Stimulated activated naive CD8-positive, alpha-beta T cell treated with anti-CD3 and anti-CD28 coated beads, Interleukin-15, amount 100 ng/mL, for 72 hours (primary cell): ENCODE measurements around the gene TTBK2.

Experiments used
- ATAC-seq: fragments of 150-1000 bp; cut with Tn5 transposase; 2 replicates; pipeline ENCODE4 v1.10.0; 2021; ENCODE audit warnings: mild to moderate bottlenecking, moderate library complexity
- DNase-seq, 2 donors: peaks; one replicate each; pipeline ENCODE4 v3.0.0; 2021 to 2022
- H3K27ac Mint-ChIP-seq, 2 donors: one replicate each; pipeline ENCODE4 v1.8.0; 2022; ENCODE audit warnings: mild to moderate bottlenecking in 2 of 2, mixed read lengths in 2 of 2, moderate library complexity in 2 of 2
- H3K27me3 Mint-ChIP-seq: one replicate; pipeline ENCODE4 v1.8.0; 2022; ENCODE audit warnings: mixed read lengths
- H3K4me1 Mint-ChIP-seq: one replicate; pipeline ENCODE4 v1.8.0; 2022; ENCODE audit warnings: mild to moderate bottlenecking, mixed read lengths
- H3K4me3 Mint-ChIP-seq, 2 donors: one replicate each; pipeline ENCODE4 v1.8.0; 2022; ENCODE audit warnings: mild to moderate bottlenecking in 2 of 2, mixed read lengths in 2 of 2, moderate library complexity in 1 of 2
- H3K9me3 Mint-ChIP-seq, 2 donors: one replicate each; pipeline ENCODE4 v1.8.0; 2022; ENCODE audit warnings: mixed read lengths in 2 of 2

Gene TTBK2

GRCh38 chr15:42720071-42720470, 200.5 kb downstream of the TTBK2 start:
- no peak overlapping the region for H3K4me3 Mint-ChIP-seq
- no peaks in the 10 kb centered on the region for H3K4me1 Mint-ChIP-seq
- ATAC-seq (no peak), DNase-seq (no peak)
- no peak overlapping the region for H3K27ac Mint-ChIP-seq
- no peaks in the 10 kb centered on the region for H3K27me3 Mint-ChIP-seq
- H3K9me3 Mint-ChIP-seq: no peaks in the 10 kb centered on the region

GRCh38 chr15:42719043-42719442, 201.5 kb downstream of the TTBK2 start:
- Mint-ChIP-seq H3K4me3 (no peak overlapping the region), H3K9me3 (no peaks in the 10 kb centered on the region), H3K4me1 (no peaks in the 10 kb centered on the region), H3K27ac (peak overlapping the region in 1 of 2 donors; percentile 44), H3K27me3 (no peaks in the 10 kb centered on the region)
- ATAC-seq (no peak), DNase-seq (no peak)

GRCh38 chr15:42716626-42717025, 204.0 kb downstream of the TTBK2 start:
- no peak for ATAC-seq

GRCh38 chr15:42716125-42716524, 204.5 kb downstream of the TTBK2 start:
- Mint-ChIP-seq H3K4me1 (no peaks in the 10 kb centered on the region), H3K27ac (peak overlapping the region in 1 of 2 donors; percentile 10), H3K4me3 (no peak overlapping the region), H3K9me3 (no peaks in the 10 kb centered on the region), H3K27me3 (no peaks in the 10 kb centered on the region)
- ATAC-seq (no peak), DNase-seq (no peak)

More at GRCh38 chr15:42716626-42717025, 204.0 kb downstream of the TTBK2 start:
- Mint-ChIP-seq H3K27me3 (no peaks in the 10 kb centered on the region), H3K4me3 (no peak overlapping the region), H3K9me3 (no peaks in the 10 kb centered on the region), H3K27ac (no peak overlapping the region), H3K4me1 (no peaks in the 10 kb centered on the region)
- DNase-seq: no peak

GRCh38 chr15:42712584-42712983, 208.0 kb downstream of the TTBK2 start:
- no peak for ATAC-seq
- Mint-ChIP-seq H3K4me3 (no peak overlapping the region), H3K4me1 (no peaks in the 10 kb centered on the region), H3K9me3 (no peaks in the 10 kb centered on the region), H3K27ac (no peak overlapping the region), H3K27me3 (no peaks in the 10 kb centered on the region)
- DNase-seq: no peak

GRCh38 chr15:42711746-42712145, 208.8 kb downstream of the TTBK2 start:
- Mint-ChIP-seq H3K9me3 (no peaks in the 10 kb centered on the region), H3K4me1 (no peaks in the 10 kb centered on the region), H3K27ac (no peak overlapping the region), H3K27me3 (no peaks in the 10 kb centered on the region), H3K4me3 (no peak overlapping the region)
- DNase-seq: no peak
- ATAC-seq: no peak

- ATAC-seq (no peak), DNase-seq (no peak)
- no peak overlapping the region for H3K4me3 Mint-ChIP-seq
- no peaks in the 10 kb centered on the region for H3K9me3 Mint-ChIP-seq
- no peaks in the 10 kb centered on the region for H3K4me1 Mint-ChIP-seq
- no peak overlapping the region for H3K27ac Mint-ChIP-seq
- H3K27me3 Mint-ChIP-seq: no peaks in the 10 kb centered on the region
These were observed 209.9 kb downstream of the TTBK2 start for GRCh38 chr15:42710662-42711061.

- Mint-ChIP-seq H3K27me3 (no peaks in the 10 kb centered on the region), H3K4me1 (peaks cover 6% of the 10 kb centered on the region), H3K4me3 (no peak overlapping the region), H3K27ac (peak overlapping the region in 1 of 2 donors; percentile 82), H3K9me3 (no peaks in the 10 kb centered on the region)
- no peak for DNase-seq
- ATAC-seq: no peak
These were observed 212.6 kb downstream of the TTBK2 start for GRCh38 chr15:42707873-42708544.

GRCh38 chr15:42707068-42707467, 213.5 kb downstream of the TTBK2 start:
- Mint-ChIP-seq H3K4me1 (peaks cover 6% of the 10 kb centered on the region), H3K9me3 (no peaks in the 10 kb centered on the region), H3K4me3 (no peak overlapping the region), H3K27ac (no peak overlapping the region), H3K27me3 (no peaks in the 10 kb centered on the region)
- DNase-seq: no peak
- no peak for ATAC-seq

- no peaks in the 10 kb centered on the region for H3K9me3 Mint-ChIP-seq
- H3K27ac Mint-ChIP-seq: no peak overlapping the region
- ATAC-seq (no peak), DNase-seq (no peak)
- H3K4me3 Mint-ChIP-seq: no peak overlapping the region
- peaks cover 6% of the 10 kb centered on the region for H3K4me1 Mint-ChIP-seq
- H3K27me3 Mint-ChIP-seq: no peaks in the 10 kb centered on the region
These were observed 215.2 kb downstream of the TTBK2 start for GRCh38 chr15:42705336-42705735.

GRCh38 chr15:42704492-42704926, 216.1 kb downstream of the TTBK2 start:
- peak; percentile 99 for ATAC-seq
- no peaks in the 10 kb centered on the region for H3K9me3 Mint-ChIP-seq
- no peak overlapping the region for H3K27ac Mint-ChIP-seq
- H3K4me1 Mint-ChIP-seq: peaks cover 6% of the 10 kb centered on the region
- peak; percentile 54 to 65 for DNase-seq
- no peaks in the 10 kb centered on the region for H3K27me3 Mint-ChIP-seq
- H3K4me3 Mint-ChIP-seq: no peak overlapping the region

GRCh38 chr15:42696626-42697025, 224.0 kb downstream of the TTBK2 start:
- H3K27ac Mint-ChIP-seq: no peak overlapping the region
- DNase-seq (no peak), ATAC-seq (no peak)
- no peak overlapping the region for H3K4me3 Mint-ChIP-seq
- H3K4me1 Mint-ChIP-seq: peaks cover 3% of the 10 kb centered on the region
- H3K9me3 Mint-ChIP-seq: no peaks in the 10 kb centered on the region
- H3K27me3 Mint-ChIP-seq: no peaks in the 10 kb centered on the region

GRCh38 chr15:42695527-42696071, 225.0 kb downstream of the TTBK2 start:
- Mint-ChIP-seq H3K4me3 (no peak overlapping the region), H3K4me1 (peaks cover 13% of the 10 kb centered on the region), H3K9me3 (no peaks in the 10 kb centered on the region), H3K27ac (peak overlapping the region in 1 of 2 donors; percentile 15), H3K27me3 (no peaks in the 10 kb centered on the region)
- ATAC-seq (no peak), DNase-seq (no peak)

GRCh38 chr15:42694398-42694797, 226.2 kb downstream of the TTBK2 start:
- peak overlapping the region in 1 of 2 donors; percentile 19 for H3K27ac Mint-ChIP-seq
- H3K4me1 Mint-ChIP-seq: peaks cover 18% of the 10 kb centered on the region
- DNase-seq (no peak), ATAC-seq (no peak)
- no peak overlapping the region for H3K4me3 Mint-ChIP-seq
- H3K9me3 Mint-ChIP-seq: no peaks in the 10 kb centered on the region
- H3K27me3 Mint-ChIP-seq: no peaks in the 10 kb centered on the region

GRCh38 chr15:42693942-42694341, 226.6 kb downstream of the TTBK2 start:
- Mint-ChIP-seq H3K9me3 (no peaks in the 10 kb centered on the region), H3K27me3 (no peaks in the 10 kb centered on the region), H3K4me3 (no peak overlapping the region), H3K4me1 (peaks cover 18% of the 10 kb centered on the region), H3K27ac (peak overlapping the region in 1 of 2 donors; percentile 33)
- DNase-seq (no peak), ATAC-seq (no peak)

GRCh38 chr15:42693496-42693895, 227.1 kb downstream of the TTBK2 start:
- DNase-seq (no peak), ATAC-seq (no peak)
- Mint-ChIP-seq H3K4me1 (peaks cover 18% of the 10 kb centered on the region), H3K27me3 (no peaks in the 10 kb centered on the region), H3K4me3 (no peak overlapping the region), H3K27ac (peak overlapping the region in 1 of 2 donors; percentile 33), H3K9me3 (no peaks in the 10 kb centered on the region)

- Mint-ChIP-seq H3K27me3 (no peaks in the 10 kb centered on the region), H3K9me3 (no peaks in the 10 kb centered on the region), H3K4me1 (peaks cover 18% of the 10 kb centered on the region), H3K27ac (no peak overlapping the region), H3K4me3 (no peak overlapping the region)
- DNase-seq (no peak), ATAC-seq (no peak)
These were observed 227.6 kb downstream of the TTBK2 start for GRCh38 chr15:42692997-42693396.
